ENCODE measurements around the gene ENPP6. TPM values are rescaled to one million over a fixed set of nuclear protein-coding genes. Genes with fewer than 3 reads are reported as not detected.

Gene ENPP6
- polyA plus RNA-seq, 2 donors = 0.14 to 0.20 TPM

DNA sequence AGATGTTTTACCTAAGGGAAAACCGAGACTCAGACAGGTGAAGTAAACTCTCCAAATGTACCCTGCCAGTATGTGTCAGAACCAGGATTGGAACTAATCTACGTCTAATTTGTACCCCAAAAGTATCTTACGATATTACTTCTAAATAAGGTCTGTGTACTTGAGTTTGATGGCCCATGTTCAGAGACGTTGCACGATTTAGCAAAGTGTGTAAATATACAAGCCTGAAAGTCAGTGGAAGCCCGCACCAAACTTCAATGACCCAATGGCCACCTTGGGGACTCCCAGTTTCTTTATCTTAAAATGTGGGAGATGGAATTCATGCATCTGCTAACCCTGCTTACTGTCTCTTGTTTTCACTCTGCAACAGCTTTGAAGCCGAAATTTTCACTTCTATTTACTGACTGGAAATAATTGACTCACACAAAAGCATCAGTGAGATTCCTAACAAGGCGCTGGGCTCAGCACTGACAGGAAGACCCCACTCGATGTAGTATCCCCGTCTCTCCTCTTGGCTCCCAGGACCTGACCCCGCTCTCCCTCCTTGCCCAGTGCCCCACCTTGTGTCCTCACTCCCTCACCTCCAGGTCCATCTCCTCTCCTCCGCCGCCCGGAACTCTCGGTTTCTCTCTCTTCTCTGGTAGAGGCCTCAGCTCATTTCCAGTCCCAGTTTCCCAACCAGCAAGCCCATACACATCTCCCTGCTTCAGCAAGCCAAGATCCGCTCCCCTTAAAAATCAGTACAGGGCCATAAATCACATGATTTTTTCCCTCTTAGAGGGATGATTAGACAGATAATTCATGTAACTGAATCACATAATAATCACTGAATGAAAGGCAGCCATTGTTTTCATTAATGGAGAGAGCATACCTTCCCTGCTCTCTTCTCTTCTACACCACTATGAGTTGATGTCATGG, 42.8 kb downstream of the ENPP6 start:
- Histone ChIP-seq H3K4me1 (ENCODE audit: control insufficient read depth in 2 of 2, insufficient read depth in 2 of 2, low read length in 1 of 2) (peaks cover 0 to 2% of the 10 kb centered on the region in 2 donors), H3K9me3 (ENCODE audit: control insufficient read depth in 2 of 2, insufficient read depth in 1 of 2, low read depth in 1 of 2, low read length in 1 of 2) (no peaks in the 10 kb centered on the region), H3K27me3 (ENCODE audit: control insufficient read depth in 1 of 2, insufficient read depth in 2 of 2, low read length in 2 of 2) (no peaks in the 10 kb centered on the region), H3K4me3 (ENCODE audit: low read depth in 1 of 2, low read length in 2 of 2) (no peak overlapping the region), H3K36me3 (ENCODE audit: control insufficient read depth in 2 of 2, insufficient read depth in 2 of 2, low read length in 1 of 2) (no peaks in the 10 kb centered on the region), H3K27ac (ENCODE audit: low read depth in 2 of 2, low read length in 1 of 2) (no peak overlapping the region)
- 65 to 69% methylated on average over 16 of the region's 16 CpGs for WGBS, 2 donors

DNA sequence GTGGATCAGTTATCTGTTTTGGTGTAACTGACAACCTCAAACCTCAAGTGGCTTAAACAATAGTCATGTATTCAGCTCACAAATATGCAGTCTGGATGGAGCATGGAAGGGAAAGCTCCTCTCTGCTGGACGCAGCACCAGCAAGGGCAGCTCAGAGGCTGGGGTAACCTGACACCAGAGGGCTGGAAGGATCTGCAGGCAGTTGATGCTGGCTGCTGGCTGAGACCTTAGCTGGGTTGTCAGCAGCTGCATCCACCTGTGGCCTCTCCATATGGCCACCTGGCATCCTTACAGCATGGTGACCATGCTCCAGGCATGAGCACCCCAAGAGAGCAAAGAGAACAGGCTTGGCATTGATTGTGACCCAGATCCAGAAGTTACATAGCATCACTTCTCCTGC, 46.7 kb downstream of the ENPP6 start:
- Histone ChIP-seq H3K27me3 (ENCODE audit: control insufficient read depth in 1 of 2, insufficient read depth in 2 of 2, low read length in 2 of 2) (no peaks in the 10 kb centered on the region), H3K4me1 (ENCODE audit: control insufficient read depth in 2 of 2, insufficient read depth in 2 of 2, low read length in 1 of 2) (peaks cover 2 to 3% of the 10 kb centered on the region in 2 donors), H3K4me3 (ENCODE audit: low read depth in 1 of 2, low read length in 2 of 2) (no peak overlapping the region), H3K9me3 (ENCODE audit: control insufficient read depth in 2 of 2, insufficient read depth in 1 of 2, low read depth in 1 of 2, low read length in 1 of 2) (no peaks in the 10 kb centered on the region), H3K27ac (ENCODE audit: low read depth in 2 of 2, low read length in 1 of 2) (no peak overlapping the region), H3K36me3 (ENCODE audit: control insufficient read depth in 2 of 2, insufficient read depth in 2 of 2, low read length in 1 of 2) (no peaks in the 10 kb centered on the region)
- WGBS, 2 donors = 52 to 69% methylated on average over 1 of the region's 1 CpG

DNA sequence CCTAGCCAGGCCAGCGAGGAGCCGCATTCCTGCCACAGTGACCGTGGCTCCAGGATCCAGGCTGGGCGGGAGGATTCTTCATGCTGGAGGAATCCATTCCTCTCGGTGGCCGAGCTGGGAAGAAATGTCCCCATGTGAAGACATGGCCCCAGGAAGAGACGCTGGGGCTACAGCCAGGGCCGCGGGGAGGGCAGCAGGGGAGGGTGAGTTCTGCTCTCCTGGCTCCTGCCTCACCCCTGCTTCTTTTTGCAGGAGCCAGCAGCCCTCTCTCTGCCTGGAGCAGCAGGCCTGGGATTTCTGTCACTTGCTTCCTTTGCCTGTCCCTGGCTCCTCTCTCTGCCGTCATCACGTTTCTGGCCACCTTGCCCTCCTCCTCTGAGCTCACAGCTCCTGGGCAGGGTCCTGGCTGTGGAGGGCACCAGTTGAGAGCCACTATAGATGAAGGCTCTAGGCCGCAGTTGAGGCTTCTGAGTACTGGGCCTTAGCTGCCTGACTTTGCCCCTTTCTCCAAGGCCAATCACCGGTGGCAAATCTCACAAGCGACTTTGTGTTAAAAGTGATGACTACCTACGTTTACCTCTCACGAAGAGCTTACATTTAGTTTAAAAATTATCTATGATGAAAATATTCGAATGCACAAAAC, 48.3 kb downstream of the ENPP6 start:
- Histone ChIP-seq H3K9me3 (ENCODE audit: control insufficient read depth in 2 of 2, insufficient read depth in 1 of 2, low read depth in 1 of 2, low read length in 1 of 2) (no peaks in the 10 kb centered on the region), H3K27ac (ENCODE audit: low read depth in 2 of 2, low read length in 1 of 2) (no peak overlapping the region), H3K4me1 (ENCODE audit: control insufficient read depth in 2 of 2, insufficient read depth in 2 of 2, low read length in 1 of 2) (peaks cover 2 to 3% of the 10 kb centered on the region in 2 donors), H3K36me3 (ENCODE audit: control insufficient read depth in 2 of 2, insufficient read depth in 2 of 2, low read length in 1 of 2) (no peaks in the 10 kb centered on the region), H3K4me3 (ENCODE audit: low read depth in 1 of 2, low read length in 2 of 2) (no peak overlapping the region), H3K27me3 (ENCODE audit: control insufficient read depth in 1 of 2, insufficient read depth in 2 of 2, low read length in 2 of 2) (peaks cover 0 to 3% of the 10 kb centered on the region in 2 donors)
- 87 to 90% methylated on average over 17 of the region's 17 CpGs for WGBS, 2 donors

DNA sequence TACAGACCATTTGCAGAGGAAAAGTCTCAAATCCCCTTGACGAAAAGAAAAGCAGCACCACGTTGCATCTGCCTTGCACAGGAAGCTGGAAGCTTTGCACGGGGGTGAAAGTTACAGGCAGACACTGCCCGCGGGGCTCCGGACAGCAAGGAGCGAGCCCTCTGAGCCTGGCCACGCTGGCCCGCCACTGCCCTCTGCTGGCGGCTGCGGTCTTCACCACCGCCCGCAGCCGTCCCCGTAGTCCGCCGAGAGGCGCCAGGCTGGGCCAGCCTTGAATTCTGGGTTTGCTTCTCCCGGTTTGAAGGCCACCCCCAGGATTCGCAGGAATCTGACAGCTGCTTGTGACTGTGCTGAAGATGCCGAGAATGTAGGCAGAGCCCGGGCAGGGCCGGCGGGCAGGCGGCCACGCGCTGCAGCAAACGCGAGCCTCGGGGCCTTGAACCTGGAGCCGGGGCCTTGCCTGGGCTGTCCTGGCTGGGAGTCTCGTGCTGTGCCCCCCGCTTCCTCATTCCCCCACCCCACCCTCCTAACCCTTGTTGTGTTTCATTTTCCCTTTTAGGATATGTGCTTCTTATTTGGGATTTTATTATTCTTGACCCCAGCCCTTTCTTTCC, 49.2 kb downstream of the ENPP6 start:
- Histone ChIP-seq H3K36me3 (ENCODE audit: control insufficient read depth in 2 of 2, insufficient read depth in 2 of 2, low read length in 1 of 2) (no peaks in the 10 kb centered on the region), H3K9me3 (ENCODE audit: control insufficient read depth in 2 of 2, insufficient read depth in 1 of 2, low read depth in 1 of 2, low read length in 1 of 2) (no peaks in the 10 kb centered on the region), H3K27ac (ENCODE audit: low read depth in 2 of 2, low read length in 1 of 2) (no peak overlapping the region), H3K4me1 (ENCODE audit: control insufficient read depth in 2 of 2, insufficient read depth in 2 of 2, low read length in 1 of 2) (peaks cover 2 to 3% of the 10 kb centered on the region in 2 donors), H3K4me3 (ENCODE audit: low read depth in 1 of 2, low read length in 2 of 2) (no peak overlapping the region), H3K27me3 (ENCODE audit: control insufficient read depth in 1 of 2, insufficient read depth in 2 of 2, low read length in 2 of 2) (peaks cover 0 to 3% of the 10 kb centered on the region in 2 donors)
- WGBS, 2 donors = 13 to 19% methylated on average over 28 to 33 of the region's 33 CpGs

DNA sequence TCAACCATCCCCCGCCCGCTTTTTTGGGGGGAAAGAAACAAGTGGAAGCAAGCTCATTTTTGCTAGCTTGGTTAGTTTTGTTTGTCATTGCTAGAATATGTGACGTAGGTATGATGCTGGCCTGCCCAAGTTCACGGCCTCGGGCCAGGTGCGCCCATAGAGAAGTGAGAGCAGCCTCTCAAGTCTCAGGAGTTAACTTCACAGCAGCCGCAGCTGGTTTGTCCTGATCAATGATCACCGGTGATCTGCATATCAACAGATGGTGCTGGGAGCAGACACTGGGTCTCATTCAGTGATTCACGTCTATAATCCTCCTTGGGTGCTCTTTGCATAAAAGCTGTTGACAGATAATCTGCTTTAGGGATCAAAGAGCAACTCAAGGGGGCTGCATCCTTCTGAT, 50.1 kb downstream of the ENPP6 start:
- peaks cover 0 to 3% of the 10 kb centered on the region in 2 donors for H3K27me3 ChIP-seq (ENCODE audit: control insufficient read depth in 1 of 2, insufficient read depth in 2 of 2, low read length in 2 of 2)
- H3K27ac ChIP-seq (ENCODE audit: low read depth in 2 of 2, low read length in 1 of 2) = no peak overlapping the region
- peaks cover 0 to 2% of the 10 kb centered on the region in 2 donors for H3K9me3 ChIP-seq (ENCODE audit: control insufficient read depth in 2 of 2, insufficient read depth in 1 of 2, low read depth in 1 of 2, low read length in 1 of 2)
- H3K36me3 ChIP-seq (ENCODE audit: control insufficient read depth in 2 of 2, insufficient read depth in 2 of 2, low read length in 1 of 2) = no peaks in the 10 kb centered on the region
- no peak overlapping the region for H3K4me3 ChIP-seq (ENCODE audit: low read depth in 1 of 2, low read length in 2 of 2)
- peaks cover 2 to 3% of the 10 kb centered on the region in 2 donors for H3K4me1 ChIP-seq (ENCODE audit: control insufficient read depth in 2 of 2, insufficient read depth in 2 of 2, low read length in 1 of 2)
- WGBS, 2 donors = 79 to 82% methylated on average over 9 of the region's 9 CpGs

DNA sequence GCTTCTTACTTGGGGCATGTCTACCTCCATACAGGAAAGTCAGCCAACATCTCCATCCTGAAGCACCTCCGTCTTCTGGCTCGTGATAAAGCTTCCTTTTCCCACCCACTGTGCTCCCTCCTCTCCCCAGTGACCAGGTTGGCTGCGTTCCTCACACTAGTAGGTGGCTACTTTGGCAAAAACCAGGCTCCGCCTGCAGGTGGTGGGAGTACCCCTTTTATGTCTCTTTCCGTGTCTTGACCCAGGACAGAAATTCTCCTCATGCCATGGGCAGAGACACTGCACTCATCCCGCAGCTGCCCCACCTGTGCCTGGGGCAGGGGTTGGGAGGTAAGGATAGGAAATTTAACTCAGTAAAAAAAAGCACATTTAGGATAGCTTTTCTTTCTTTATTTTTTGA, 50.9 kb downstream of the ENPP6 start:
- peaks cover 2 to 3% of the 10 kb centered on the region in 2 donors for H3K4me1 ChIP-seq (ENCODE audit: control insufficient read depth in 2 of 2, insufficient read depth in 2 of 2, low read length in 1 of 2)
- H3K4me3 ChIP-seq (ENCODE audit: low read depth in 1 of 2, low read length in 2 of 2) = no peak overlapping the region
- peaks cover 0 to 2% of the 10 kb centered on the region in 2 donors for H3K9me3 ChIP-seq (ENCODE audit: control insufficient read depth in 2 of 2, insufficient read depth in 1 of 2, low read depth in 1 of 2, low read length in 1 of 2)
- no peaks in the 10 kb centered on the region for H3K36me3 ChIP-seq (ENCODE audit: control insufficient read depth in 2 of 2, insufficient read depth in 2 of 2, low read length in 1 of 2)
- WGBS, 2 donors = 52 to 67% methylated on average over 6 of the region's 6 CpGs
- peaks cover 0 to 3% of the 10 kb centered on the region in 2 donors for H3K27me3 ChIP-seq (ENCODE audit: control insufficient read depth in 1 of 2, insufficient read depth in 2 of 2, low read length in 2 of 2)
- no peak overlapping the region for H3K27ac ChIP-seq (ENCODE audit: low read depth in 2 of 2, low read length in 1 of 2)

DNA sequence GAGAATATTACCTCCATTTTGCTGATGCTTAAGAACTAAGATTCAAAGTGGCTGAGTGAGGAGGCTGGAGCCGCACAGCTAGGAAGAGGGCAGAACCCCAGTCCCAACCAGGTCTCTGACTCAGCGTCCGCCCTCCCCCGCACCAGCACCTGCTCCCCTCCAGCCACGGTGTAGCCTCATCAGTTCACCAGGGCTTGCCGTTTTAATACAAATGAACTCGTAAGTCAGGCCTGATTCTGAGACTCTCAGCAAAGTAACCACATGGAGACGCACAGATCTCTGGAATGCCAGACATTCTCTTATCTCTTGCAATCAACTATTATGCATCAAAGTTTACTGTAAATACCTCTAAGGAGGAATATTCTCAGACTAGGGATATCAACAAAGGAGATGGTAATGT, 52.4 kb downstream of the ENPP6 start:
- Histone ChIP-seq H3K4me1 (ENCODE audit: control insufficient read depth in 2 of 2, insufficient read depth in 2 of 2, low read length in 1 of 2) (peaks cover 2 to 3% of the 10 kb centered on the region in 2 donors), H3K4me3 (ENCODE audit: low read depth in 1 of 2, low read length in 2 of 2) (no peak overlapping the region), H3K27ac (ENCODE audit: low read depth in 2 of 2, low read length in 1 of 2) (no peak overlapping the region), H3K9me3 (ENCODE audit: control insufficient read depth in 2 of 2, insufficient read depth in 1 of 2, low read depth in 1 of 2, low read length in 1 of 2) (peaks cover 0 to 2% of the 10 kb centered on the region in 2 donors), H3K27me3 (ENCODE audit: control insufficient read depth in 1 of 2, insufficient read depth in 2 of 2, low read length in 2 of 2) (peaks cover 0 to 3% of the 10 kb centered on the region in 2 donors), H3K36me3 (ENCODE audit: control insufficient read depth in 2 of 2, insufficient read depth in 2 of 2, low read length in 1 of 2) (no peaks in the 10 kb centered on the region)
- 69 to 77% methylated on average over 8 of the region's 8 CpGs for WGBS, 2 donors

DNA sequence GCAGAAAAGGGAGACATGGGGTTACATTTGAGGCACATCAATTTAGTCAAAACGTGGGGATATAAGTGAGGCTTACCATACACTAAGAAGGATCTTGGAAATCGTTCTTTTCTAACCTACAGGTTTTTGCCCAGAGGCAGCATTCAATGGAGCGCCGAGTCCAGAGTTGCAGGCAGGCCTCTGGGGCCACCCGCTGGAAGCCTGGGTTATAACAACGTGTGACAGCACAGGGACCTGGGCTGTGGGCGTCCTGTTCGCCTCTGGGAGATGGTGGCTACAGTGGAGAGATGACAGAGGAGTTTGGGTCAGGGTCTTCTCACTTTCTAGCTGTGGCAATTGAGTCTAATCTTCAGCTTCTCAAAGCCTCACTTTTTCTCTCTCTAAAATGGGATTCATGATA, 53.9 kb downstream of the ENPP6 start:
- no peaks in the 10 kb centered on the region for H3K36me3 ChIP-seq (ENCODE audit: control insufficient read depth in 2 of 2, insufficient read depth in 2 of 2, low read length in 1 of 2)
- H3K9me3 ChIP-seq (ENCODE audit: control insufficient read depth in 2 of 2, insufficient read depth in 1 of 2, low read depth in 1 of 2, low read length in 1 of 2) = peaks cover 0 to 2% of the 10 kb centered on the region in 2 donors
- peaks cover 2 to 3% of the 10 kb centered on the region in 2 donors for H3K4me1 ChIP-seq (ENCODE audit: control insufficient read depth in 2 of 2, insufficient read depth in 2 of 2, low read length in 1 of 2)
- no peak overlapping the region for H3K4me3 ChIP-seq (ENCODE audit: low read depth in 1 of 2, low read length in 2 of 2)
- no peak overlapping the region for H3K27ac ChIP-seq (ENCODE audit: low read depth in 2 of 2, low read length in 1 of 2)
- 10 to 26% methylated on average over 8 of the region's 8 CpGs for WGBS, 2 donors
- H3K27me3 ChIP-seq (ENCODE audit: control insufficient read depth in 1 of 2, insufficient read depth in 2 of 2, low read length in 2 of 2) = peaks cover 0 to 3% of the 10 kb centered on the region in 2 donors

DNA sequence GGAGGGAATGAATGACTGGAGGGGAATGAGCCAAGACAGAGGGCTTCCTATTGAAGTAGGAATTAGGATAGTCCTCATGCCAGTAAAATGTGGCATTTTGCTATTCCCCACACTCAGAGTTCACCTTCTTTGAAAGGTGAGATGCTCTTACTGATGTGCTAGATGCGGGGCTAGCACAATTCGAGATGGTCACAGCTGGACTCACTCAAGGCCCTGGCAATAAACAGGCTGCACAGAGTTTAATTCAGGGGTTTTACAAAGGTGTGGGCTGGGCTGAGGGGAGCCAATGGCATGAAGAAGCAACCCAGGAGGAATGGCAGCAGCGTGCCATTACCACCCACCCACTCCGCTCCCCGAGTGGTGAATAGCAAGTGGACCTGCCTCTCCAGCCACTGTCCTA, 55.1 kb downstream of the ENPP6 start:
- Histone ChIP-seq H3K27ac (ENCODE audit: low read depth in 2 of 2, low read length in 1 of 2) (no peak overlapping the region), H3K36me3 (ENCODE audit: control insufficient read depth in 2 of 2, insufficient read depth in 2 of 2, low read length in 1 of 2) (no peaks in the 10 kb centered on the region), H3K4me1 (ENCODE audit: control insufficient read depth in 2 of 2, insufficient read depth in 2 of 2, low read length in 1 of 2) (no peaks in the 10 kb centered on the region), H3K4me3 (ENCODE audit: low read depth in 1 of 2, low read length in 2 of 2) (no peak overlapping the region), H3K27me3 (ENCODE audit: control insufficient read depth in 1 of 2, insufficient read depth in 2 of 2, low read length in 2 of 2) (peaks cover 0 to 3% of the 10 kb centered on the region in 2 donors), H3K9me3 (ENCODE audit: control insufficient read depth in 2 of 2, insufficient read depth in 1 of 2, low read depth in 1 of 2, low read length in 1 of 2) (peaks cover 0 to 2% of the 10 kb centered on the region in 2 donors)
- 89 to 92% methylated on average over 5 of the region's 5 CpGs for WGBS, 2 donors

All from esophagus (tissue), 2 donors.